ENCODE data around the gene LRRC56. TPM values are rescaled to one million over a fixed set of nuclear protein-coding genes. Genes with fewer than 3 reads are reported as not detected.

Gene LRRC56
- total RNA-seq, 1 donor from 2014 or later, result not detected

GRCh38 chr11:559712-560304 is 22.5 kb downstream of the LRRC56 start:
- intact Hi-C loops (cut with DNase I), result loop anchor here (1.0 to 5.0 kb wide), 3 partner anchors 8 to 67 kb away; partner anchors contain the start of genes HRAS and SCT
- no peak for TF ChIP-seq CTCF (IDR thresholded peaks at IDR 0.05)
- H3K4me1 ChIP-seq, result peaks cover 16 to 17% of the 10 kb centered on the region in 2 donors
- H3K36me3 ChIP-seq, result no peaks in the 10 kb centered on the region
- peak overlapping the region; percentile 63 to 86 for H3K4me3 ChIP-seq
- H3K27me3 ChIP-seq, result peaks cover 15% of the 10 kb centered on the region
- DNase-seq (ENCODE audit: low spot score in 2 of 2), result no peak
- H3K27ac ChIP-seq, result no peak overlapping the region
- no peaks in the 10 kb centered on the region for H3K9me3 ChIP-seq

GRCh38 chr11:560305-561147 is 23.2 kb downstream of the LRRC56 start, which contains the start of the genes LMNTD2 and RASSF7:
Gene LMNTD2 (minus strand): TSS chr11:560738. CDS start chr11:560716, 22 bp downstream.
Gene RASSF7 (plus strand): TSS chr11:560970. CDS start chr11:561769, 799 bp downstream.
- H3K4me3 ChIP-seq, result peak within 1 kb of the TSS; percentile 63 to 86
- no peaks in the 10 kb centered on the region for H3K9me3 ChIP-seq
- H3K27me3 ChIP-seq, result peaks cover 10% of the 10 kb centered on the region
- no peaks in the 10 kb centered on the region for H3K36me3 ChIP-seq
- intact Hi-C loops (cut with DNase I), result loop anchor here (1.0 kb wide), 3 partner anchors 8 to 25 kb away; partner anchors contain the start of gene HRAS
- H3K4me1 ChIP-seq, result peaks cover 11 to 12% of the 10 kb centered on the region in 2 donors
- DNase-seq (ENCODE audit: low spot score in 2 of 2), result peak; percentile 68 to 94
- H3K27ac ChIP-seq, result no peak within 1 kb of the TSS
- no peak for TF ChIP-seq CTCF (IDR thresholded peaks at IDR 0.05)

DNA sequence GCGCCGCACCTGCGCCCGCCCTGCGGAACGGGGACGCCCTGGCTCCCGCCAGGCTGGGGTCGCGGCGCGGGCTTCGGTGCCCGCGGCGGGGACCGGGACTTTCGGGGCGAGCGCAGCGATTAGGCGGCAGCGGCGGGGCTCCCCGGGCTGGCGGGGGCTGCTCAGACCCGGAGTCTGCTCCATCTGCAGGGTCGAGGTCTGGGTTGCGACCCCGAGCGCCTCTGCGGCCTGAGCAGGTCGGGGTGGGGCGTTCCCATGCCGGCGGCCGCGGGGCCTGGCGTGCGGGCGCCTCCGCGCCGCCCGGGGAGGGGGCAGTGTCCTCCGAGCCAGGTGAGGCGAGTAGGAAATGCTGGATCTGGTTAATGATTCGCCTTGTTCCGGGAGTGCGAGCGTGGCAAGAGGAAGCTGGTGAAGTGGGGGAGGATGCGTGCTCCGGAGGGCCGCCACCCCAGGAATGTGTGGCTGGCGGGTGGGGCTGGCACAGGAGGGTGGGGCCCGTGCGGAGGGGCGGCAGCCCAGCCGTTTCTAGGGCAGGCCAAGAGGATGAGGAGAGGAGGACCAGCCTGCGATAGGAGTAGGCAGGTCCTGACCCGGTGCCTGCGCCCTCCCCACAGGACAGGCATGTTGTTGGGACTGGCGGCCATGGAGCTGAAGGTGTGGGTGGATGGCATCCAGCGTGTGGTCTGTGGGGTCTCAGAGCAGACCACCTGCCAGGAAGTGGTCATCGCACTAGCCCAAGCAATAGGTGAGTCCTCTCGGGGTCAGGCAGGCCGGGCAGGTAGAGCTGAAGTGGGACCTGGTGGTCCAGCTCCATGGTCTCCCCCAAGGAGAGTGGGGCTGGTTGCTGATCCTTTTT is 24.0 kb downstream of the LRRC56 start:
- H3K36me3 ChIP-seq, result no peaks in the 10 kb centered on the region
- peak overlapping the region; percentile 63 to 86 for H3K4me3 ChIP-seq
- no peak for DNase-seq (ENCODE audit: low spot score in 2 of 2)
- no peak for TF ChIP-seq CTCF (IDR thresholded peaks at IDR 0.05)
- H3K27ac ChIP-seq, result no peak overlapping the region
- H3K27me3 ChIP-seq, result peaks cover 2% of the 10 kb centered on the region
- peaks cover 5 to 9% of the 10 kb centered on the region in 2 donors for H3K4me1 ChIP-seq
- no peaks in the 10 kb centered on the region for H3K9me3 ChIP-seq
- intact Hi-C loops (cut with DNase I), result loop anchor here (1.0 kb wide), 1 partner anchor 14 kb away; no protein-coding TSS in a partner anchor

DNA sequence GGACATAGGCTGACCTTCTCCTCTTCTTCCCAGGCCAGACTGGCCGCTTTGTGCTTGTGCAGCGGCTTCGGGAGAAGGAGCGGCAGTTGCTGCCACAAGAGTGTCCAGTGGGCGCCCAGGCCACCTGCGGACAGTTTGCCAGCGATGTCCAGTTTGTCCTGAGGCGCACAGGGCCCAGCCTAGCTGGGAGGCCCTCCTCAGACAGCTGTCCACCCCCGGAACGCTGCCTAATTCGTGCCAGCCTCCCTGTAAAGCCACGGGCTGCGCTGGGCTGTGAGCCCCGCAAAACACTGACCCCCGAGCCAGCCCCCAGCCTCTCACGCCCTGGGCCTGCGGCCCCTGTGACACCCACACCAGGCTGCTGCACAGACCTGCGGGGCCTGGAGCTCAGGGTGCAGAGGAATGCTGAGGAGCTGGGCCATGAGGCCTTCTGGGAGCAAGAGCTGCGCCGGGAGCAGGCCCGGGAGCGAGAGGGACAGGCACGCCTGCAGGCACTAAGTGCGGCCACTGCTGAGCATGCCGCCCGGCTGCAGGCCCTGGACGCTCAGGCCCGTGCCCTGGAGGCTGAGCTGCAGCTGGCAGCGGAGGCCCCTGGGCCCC is 24.8 kb downstream of the LRRC56 start:
- Histone ChIP-seq H3K27me3 (no peaks in the 10 kb centered on the region), H3K9me3 (no peaks in the 10 kb centered on the region), H3K36me3 (no peaks in the 10 kb centered on the region), H3K27ac (no peak overlapping the region), H3K4me3 (no peak overlapping the region), H3K4me1 (peaks cover 5 to 9% of the 10 kb centered on the region in 2 donors)
- no peak for DNase-seq (ENCODE audit: low spot score in 2 of 2)
- intact Hi-C loops (cut with DNase I), result no loop called here
- no peak for TF ChIP-seq CTCF (IDR thresholded peaks at IDR 0.05)
